BLaER1 treated with 17β-estradiol and CSF1 and Interleukin-3, amounts not matched to agents 10 nM and 100 nM (cell line): ENCODE measurements around the gene ZC3H11A.
"Not testable (repeated sequence)": the region's sequence is repeated elsewhere in the genome, so short reads cannot be mapped to it uniquely, and the experiment has no call there.

Experiments used
- H3K27ac ChIP-seq, 11 experiments: shearing (Covaris generic); formaldehyde crosslinking; 2 replicates each; pipeline ENCODE4 v1.8.1; 2022
- H3K27me3 ChIP-seq, 11 experiments: shearing (Covaris generic); formaldehyde crosslinking; 2 replicates each; pipeline ENCODE4 v1.8.1; 2022
- H3K36me3 ChIP-seq, 11 experiments: shearing (Covaris generic); formaldehyde crosslinking; 2 replicates each; pipeline ENCODE4 v1.8.1; 2022
- H3K4me1 ChIP-seq, 10 experiments: shearing (Covaris generic); formaldehyde crosslinking; 2 replicates each; pipeline ENCODE4 v1.8.1; 2022
- H3K4me2 ChIP-seq, 11 experiments: shearing (Covaris generic); formaldehyde crosslinking; 2 replicates each; pipeline ENCODE4 v1.8.1; 2022
- H3K4me3 ChIP-seq, 10 experiments: shearing (Covaris generic); formaldehyde crosslinking; 2 replicates each; pipeline ENCODE4 v1.8.1; 2022
- H3K9ac ChIP-seq, 11 experiments: shearing (Covaris generic); formaldehyde crosslinking; 2 replicates each; pipeline ENCODE4 v1.8.1; 2022
- H3K9me3 ChIP-seq, 11 experiments: shearing (Covaris generic); formaldehyde crosslinking; replicated peaks in 1 of 11; 2 replicates each; pipeline ENCODE4 v1.8.1; 2022
- H4K20me1 ChIP-seq, 11 experiments: shearing (Covaris generic); formaldehyde crosslinking; 2 replicates each; pipeline ENCODE4 v1.8.1; 2022
- Cebpa-rat ChIP-seq, 11 experiments: shearing (Covaris generic); IDR thresholded peaks; 2 replicates each; pipeline ENCODE4 v1.8.1; 2022

ZC3H11A gene

DNA sequence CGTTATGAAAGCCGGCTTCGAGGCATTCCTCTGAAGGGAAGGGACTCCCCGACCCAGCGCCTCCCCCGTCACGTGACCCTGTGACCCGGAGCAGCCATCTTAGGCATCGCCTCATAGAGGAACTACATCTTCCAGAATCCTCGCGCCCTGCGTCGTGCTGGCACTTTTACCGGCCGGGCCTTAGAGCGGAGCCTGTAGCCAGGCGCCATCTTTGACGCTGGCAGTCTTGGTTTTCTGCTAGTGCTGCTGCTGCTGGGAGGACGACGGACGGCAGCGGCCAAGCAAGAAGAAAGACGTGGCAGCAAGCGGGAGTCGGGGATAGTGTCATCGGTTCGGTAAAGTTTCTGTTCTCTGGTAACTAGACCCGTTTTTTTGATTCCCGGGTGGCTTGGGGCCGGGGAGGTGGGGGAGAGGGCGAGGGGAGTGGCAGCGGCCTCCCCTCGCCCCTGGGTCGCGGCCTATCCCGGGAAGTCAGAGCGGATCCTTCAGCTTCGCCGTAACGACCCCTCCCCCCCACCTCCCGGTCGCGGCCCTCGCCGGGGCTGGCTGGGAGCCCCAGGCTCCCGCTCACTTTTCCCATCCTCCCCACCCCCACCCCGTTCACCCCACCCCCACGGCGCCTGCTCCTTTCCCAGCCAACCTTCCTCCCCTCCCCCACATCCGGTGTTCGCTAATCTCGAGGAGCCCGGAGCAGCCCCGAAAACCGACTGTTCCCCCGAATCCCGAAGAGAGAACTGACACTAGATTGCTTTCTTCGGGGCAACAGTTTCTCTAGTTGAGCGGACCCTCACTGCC is at the start of gene ZC3H11A, which contains the start of gene ZBED6:
Gene ZC3H11A (plus strand): TSS at position 183 of the 795 bp plus-strand sequence. CDS start 21,448 bp downstream, outside the sequence.
Gene ZBED6 (plus strand): TSS at position 183 of the 795 bp plus-strand sequence. CDS start 1,900 bp downstream, outside the sequence.
- Histone ChIP-seq H3K4me1 (peaks cover 19 to 46% (median 29%) of the 10 kb centered on the region in 10 experiments), H3K27me3 (no peaks in the 10 kb centered on the region), H3K4me3 (peak within 1 kb of the TSS; percentile 74 to 89 (median 84)), H3K36me3 (peaks cover 32 to 41% (median 39%) of the 10 kb centered on the region in 11 experiments), H3K9me3 (peaks cover 0 to 38% (median 31%) of the 10 kb centered on the region in 11 experiments; a peak in 18 of 22 replicates), H3K27ac (peak within 1 kb of the TSS; percentile 89 to 98 (median 95)), H3K4me2 (peak within 1 kb of the TSS; percentile 64 to 98 (median 88)), H4K20me1 (peaks cover 19 to 44% (median 40%) of the 10 kb centered on the region in 11 experiments), H3K9ac (peak within 1 kb of the TSS; percentile 88 to 98 (median 95))
- TF ChIP-seq Cebpa-rat (IDR thresholded peaks at IDR 0.05) = no peak

GRCh38 chr1:203746281-203746680 is 49.1 kb upstream of the ZC3H11A start:
- TF ChIP-seq Cebpa-rat (IDR thresholded peaks at IDR 0.05) = no peak
- H3K4me2 ChIP-seq = no peak overlapping the region

DNA sequence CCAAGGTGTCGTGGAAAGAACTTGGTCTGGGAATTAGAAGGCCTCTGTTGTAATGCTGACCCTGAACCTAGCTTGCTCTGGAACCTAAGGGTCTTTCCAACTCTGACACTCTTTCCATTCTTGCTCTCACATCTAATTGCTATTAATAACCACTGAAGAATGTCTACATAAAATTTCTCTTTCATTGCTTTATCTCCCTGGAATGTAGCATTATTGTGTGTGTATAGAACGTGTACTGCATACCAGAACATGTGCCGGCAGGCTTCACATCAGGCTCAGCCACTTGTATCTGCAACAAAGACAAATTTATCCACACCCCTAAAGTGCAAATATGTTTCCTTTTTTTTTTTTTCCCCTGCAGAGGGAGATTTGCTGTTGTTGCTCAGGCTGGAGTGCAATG is 44.4 kb upstream of the ZC3H11A start:
- peaks cover 0 to 8% (median 0%) of the 10 kb centered on the region in 11 experiments; a peak in 3 of 22 replicates for H3K9me3 ChIP-seq
- no peak overlapping the region for H3K4me3 ChIP-seq
- H4K20me1 ChIP-seq = no peaks in the 10 kb centered on the region
- H3K4me1 ChIP-seq = peaks cover 21 to 32% (median 29%) of the 10 kb centered on the region in 10 experiments
- no peaks in the 10 kb centered on the region for H3K36me3 ChIP-seq
- H3K27ac ChIP-seq = no peak overlapping the region
- H3K27me3 ChIP-seq = no peaks in the 10 kb centered on the region
- H3K4me2 ChIP-seq = no peak overlapping the region
- H3K9ac ChIP-seq = no peak overlapping the region
- TF ChIP-seq Cebpa-rat (IDR thresholded peaks at IDR 0.05) = no peak

More at GRCh38 chr1:203746281-203746680, 49.1 kb upstream of the ZC3H11A start:
- Histone ChIP-seq H3K4me3 (no peak overlapping the region), H4K20me1 (no peaks in the 10 kb centered on the region), H3K27me3 (no peaks in the 10 kb centered on the region), H3K9ac (no peak overlapping the region), H3K27ac (no peak overlapping the region), H3K4me1 (peaks cover 26 to 38% (median 31%) of the 10 kb centered on the region in 10 experiments), H3K36me3 (peaks cover 0 to 14% (median 3%) of the 10 kb centered on the region in 11 experiments; a peak in 6 of 22 replicates), H3K9me3 (peaks cover 0 to 15% (median 0%) of the 10 kb centered on the region in 11 experiments; a peak in 3 of 22 replicates)

DNA sequence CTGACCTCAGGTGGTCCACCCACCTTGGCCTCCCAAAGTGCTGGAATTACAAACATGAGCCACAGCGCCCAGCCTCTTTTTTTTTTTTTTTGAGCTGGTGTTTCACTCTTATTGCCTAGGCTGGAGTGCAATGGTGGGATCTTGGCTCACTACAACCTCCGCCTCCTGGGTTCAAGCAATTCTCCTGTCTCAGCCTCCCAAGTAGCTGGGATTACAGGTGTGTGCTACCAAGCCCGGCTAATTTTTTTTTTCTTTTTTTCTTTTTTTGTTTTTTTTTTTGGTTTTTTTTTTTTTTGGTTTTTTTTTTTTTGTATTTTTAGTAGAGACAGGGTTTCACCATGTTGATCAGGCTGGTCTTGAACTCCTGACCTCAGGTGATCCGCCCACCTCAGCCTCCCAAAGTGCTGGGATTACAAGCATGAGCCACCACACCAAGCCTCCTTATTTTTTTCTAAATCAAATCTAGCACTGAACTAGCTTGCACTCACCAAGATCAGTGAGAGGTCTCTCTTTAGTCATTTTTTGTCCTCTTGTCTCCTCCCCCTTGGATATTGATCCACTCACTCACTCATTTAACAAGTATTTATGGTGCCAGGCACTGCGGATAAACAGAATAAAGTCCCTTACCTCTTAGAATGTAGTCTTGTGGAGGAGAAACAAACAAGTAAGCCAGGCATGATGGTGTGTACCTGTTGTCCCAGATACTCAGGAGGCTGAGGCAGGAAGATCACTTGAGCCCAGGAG is 43.6 kb upstream of the ZC3H11A start:
- not testable (repeated sequence) for H3K36me3 ChIP-seq, H3K27ac ChIP-seq, H4K20me1 ChIP-seq, H3K9ac ChIP-seq, H3K4me3 ChIP-seq, H3K27me3 ChIP-seq, H3K4me2 ChIP-seq, H3K9me3 ChIP-seq
- H3K4me1 ChIP-seq = peaks cover 21 to 38% (median 31%) of the 10 kb centered on the region in 10 experiments

GRCh38 chr1:203754455-203754864 is 41.0 kb upstream of the ZC3H11A start:
- Histone ChIP-seq H3K9ac (peak overlapping the region; percentile 24 to 70 (median 53)), H3K9me3 (no peaks in the 10 kb centered on the region), H3K4me3 (no peak overlapping the region), H3K4me2 (peak overlapping the region; percentile 52 to 77 (median 62)), H3K27ac (peak overlapping the region; percentile 7 to 84 (median 73); a peak in 21 of 22 replicates), H3K36me3 (no peaks in the 10 kb centered on the region), H4K20me1 (no peaks in the 10 kb centered on the region), H3K4me1 (peaks cover 21 to 42% (median 33%) of the 10 kb centered on the region in 10 experiments), H3K27me3 (no peaks in the 10 kb centered on the region)
- TF ChIP-seq Cebpa-rat (IDR thresholded peaks at IDR 0.05) = no peak

DNA sequence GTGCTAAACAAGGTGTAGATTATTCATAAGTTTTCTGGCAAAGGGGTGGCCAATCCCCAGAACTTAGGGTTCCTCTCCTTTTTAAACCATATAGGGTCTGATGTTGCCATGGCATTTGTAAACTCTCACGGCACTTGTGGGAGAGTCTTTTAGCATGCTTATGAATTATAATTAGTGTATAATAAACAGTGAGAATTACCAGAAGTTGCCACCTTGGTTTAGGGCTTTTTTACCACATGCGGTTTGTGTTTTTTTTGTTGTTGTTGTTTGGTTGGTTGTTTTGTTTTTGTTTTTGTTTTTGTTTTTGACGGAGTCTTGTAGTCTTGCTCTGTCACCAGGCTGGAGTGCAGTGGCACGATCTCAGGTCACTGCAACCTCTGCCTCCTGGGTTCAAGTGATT is 39.4 kb upstream of the ZC3H11A start:
- Histone ChIP-seq H3K27me3 (no peaks in the 10 kb centered on the region), H3K4me3 (no peak overlapping the region), H3K4me1 (peaks cover 21 to 43% (median 40%) of the 10 kb centered on the region in 10 experiments), H3K4me2 (peak overlapping the region in 1 of 11 experiments; percentile 72; a peak in 1 of 22 replicates), H3K9ac (no peak overlapping the region), H3K9me3 (no peaks in the 10 kb centered on the region), H3K27ac (peak overlapping the region in 6 of 11 experiments; percentile 18 to 84 (median 62); a peak in 9 of 22 replicates), H3K36me3 (no peaks in the 10 kb centered on the region), H4K20me1 (no peaks in the 10 kb centered on the region)
- TF ChIP-seq Cebpa-rat (IDR thresholded peaks at IDR 0.05) = no peak

DNA sequence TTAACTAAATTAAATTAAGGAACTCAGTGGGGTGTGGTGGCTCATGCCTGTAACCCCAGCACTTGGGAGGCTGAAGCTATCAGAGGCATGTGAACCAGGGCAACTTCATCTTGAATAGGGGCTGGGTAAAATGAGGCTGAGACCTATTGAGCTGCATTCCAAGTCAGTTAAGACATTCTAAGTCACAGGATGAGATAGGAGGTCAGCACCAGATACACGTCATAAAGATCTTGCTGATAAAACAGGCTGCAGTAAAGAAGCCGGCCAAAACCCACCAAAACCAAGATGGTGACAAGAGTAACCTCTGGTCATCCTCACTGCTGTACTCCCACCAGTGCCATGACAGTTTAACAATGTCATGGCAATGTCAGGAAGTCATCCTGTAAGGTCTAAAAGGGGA is 36.7 kb upstream of the ZC3H11A start:
- not testable (repeated sequence) for H3K4me3 ChIP-seq, H3K36me3 ChIP-seq, H3K27me3 ChIP-seq, H3K9me3 ChIP-seq, H3K4me2 ChIP-seq, H3K27ac ChIP-seq, H3K9ac ChIP-seq, H4K20me1 ChIP-seq
- H3K4me1 ChIP-seq = peaks cover 25 to 42% (median 32%) of the 10 kb centered on the region in 10 experiments

DNA sequence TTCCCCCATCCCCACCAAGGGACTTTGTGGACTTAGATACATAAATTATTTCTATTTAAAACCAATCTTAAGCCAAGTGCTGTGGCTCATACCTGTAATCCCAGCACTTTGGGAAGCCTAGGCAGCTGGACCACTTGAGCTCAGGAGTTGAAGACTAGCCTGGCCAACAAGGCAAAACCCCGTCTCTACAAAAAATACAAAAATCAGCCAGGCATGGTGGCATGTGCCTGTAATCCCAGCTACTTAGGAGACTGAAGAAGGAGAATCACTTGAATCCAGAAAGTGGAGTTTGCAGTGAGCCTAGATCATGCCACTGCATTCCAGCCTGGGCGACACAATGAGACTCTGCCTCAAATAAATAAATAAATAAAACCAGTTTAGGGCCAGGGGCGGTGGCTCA is 34.9 kb upstream of the ZC3H11A start:
- no peaks in the 10 kb centered on the region for H3K27me3 ChIP-seq
- no peak overlapping the region for H3K27ac ChIP-seq
- H3K4me3 ChIP-seq = no peak overlapping the region
- H4K20me1 ChIP-seq = no peaks in the 10 kb centered on the region
- no peak for TF ChIP-seq Cebpa-rat (IDR thresholded peaks at IDR 0.05)
- H3K4me2 ChIP-seq = no peak overlapping the region
- H3K36me3 ChIP-seq = no peaks in the 10 kb centered on the region
- peaks cover 26 to 43% (median 34%) of the 10 kb centered on the region in 10 experiments for H3K4me1 ChIP-seq
- H3K9ac ChIP-seq = no peak overlapping the region
- H3K9me3 ChIP-seq = no peaks in the 10 kb centered on the region

DNA sequence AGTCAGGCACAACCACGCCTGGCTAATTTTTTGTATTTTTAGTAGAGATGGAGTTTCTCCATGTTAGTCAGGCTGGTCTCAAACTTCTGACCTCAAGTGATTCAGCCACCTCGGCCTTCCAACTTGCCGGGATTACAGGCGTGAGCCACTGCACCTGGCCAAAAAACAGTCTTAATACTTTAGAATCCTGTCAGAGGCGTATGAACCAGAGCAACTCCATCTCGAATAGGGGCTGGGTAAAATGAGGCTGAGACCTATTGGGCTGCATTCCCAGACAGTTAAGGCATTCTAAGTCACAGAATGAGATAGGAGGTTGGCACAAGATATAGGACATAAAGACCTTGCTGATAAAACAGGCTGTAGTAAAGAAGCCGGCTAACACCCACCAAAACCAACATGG is 33.5 kb upstream of the ZC3H11A start:
- not testable (repeated sequence) for H3K4me2 ChIP-seq
- H3K4me1 ChIP-seq = peaks cover 32 to 45% (median 38%) of the 10 kb centered on the region in 10 experiments
- peak overlapping the region in 2 of 11 experiments; percentile 11 to 22; a peak in 1 of 22 replicates for H3K27ac ChIP-seq

More for the DNA sequence above, 33.5 kb upstream of the ZC3H11A start:
- H4K20me1 ChIP-seq, H3K9me3 ChIP-seq, H3K36me3 ChIP-seq, H3K9ac ChIP-seq, H3K4me3 ChIP-seq, H3K27me3 ChIP-seq: not testable (repeated sequence)
